HG03457 (cell line): ENCODE results near the gene ABCA4.
"Not testable (repeated sequence)": the region's sequence is repeated elsewhere in the genome, so short reads cannot be mapped to it uniquely, and the experiment has no call there.

ENCODE experiments used
- ATAC-seq: cut with Tn5 transposase; IDR thresholded peaks from one replicate; pipeline ENCODE4 v1.9.1; 2021; ENCODE audit warnings: moderate number of reproducible peaks; ENCODE audit not compliant: unreplicated experiment

The ABCA4 gene

GRCh38 chr1:94120991-94121390 is at the start of gene ABCA4:
Gene ABCA4, minus strand, starts transcription at chr1:94121148. Its CDS starts 103 bp downstream, at chr1:94121045.
- ATAC-seq, result no peak

GRCh38 chr1:94169126-94169525 is 48.2 kb upstream of the ABCA4 start:
- ATAC-seq, result no peak

- ATAC-seq, result no peak
Observed at GRCh38 chr1:94165843-94166242, 44.9 kb upstream of the ABCA4 start.

- ATAC-seq, result not testable (repeated sequence)
Observed at GRCh38 chr1:94164885-94165284, 43.9 kb upstream of the ABCA4 start.

- not testable (repeated sequence) for ATAC-seq
Observed at GRCh38 chr1:94164121-94164520, 43.2 kb upstream of the ABCA4 start.

- ATAC-seq, result not testable (repeated sequence)
Observed at GRCh38 chr1:94163249-94163648, 42.3 kb upstream of the ABCA4 start.

GRCh38 chr1:94160811-94161210 is 39.9 kb upstream of the ABCA4 start:
- ATAC-seq, result no peak

- ATAC-seq, result no peak
Observed at GRCh38 chr1:94156096-94156625, 35.2 kb upstream of the ABCA4 start.

- no peak for ATAC-seq
Observed at GRCh38 chr1:94154989-94155388, 34.0 kb upstream of the ABCA4 start.

GRCh38 chr1:94153133-94153532 is 32.2 kb upstream of the ABCA4 start:
- ATAC-seq, result no peak

- not testable (repeated sequence) for ATAC-seq
Observed at GRCh38 chr1:94149166-94149565, 28.2 kb upstream of the ABCA4 start.

- ATAC-seq, result no peak
Observed at GRCh38 chr1:94146273-94146672, 25.3 kb upstream of the ABCA4 start.

- ATAC-seq, result no peak
Observed at GRCh38 chr1:94144836-94145235, 23.9 kb upstream of the ABCA4 start.

- no peak for ATAC-seq
Observed at GRCh38 chr1:94143809-94144176, 22.8 kb upstream of the ABCA4 start.

GRCh38 chr1:94143173-94143808 is 22.3 kb upstream of the ABCA4 start:
- ATAC-seq, result no peak

- no peak for ATAC-seq
Observed at GRCh38 chr1:94142583-94142982, 21.6 kb upstream of the ABCA4 start.

- ATAC-seq, result no peak
Observed at GRCh38 chr1:94142022-94142421, 21.1 kb upstream of the ABCA4 start.

GRCh38 chr1:94132111-94132510 is 11.2 kb upstream of the ABCA4 start:
- no peak for ATAC-seq

- ATAC-seq, result no peak
Observed at GRCh38 chr1:94130851-94131595, 10.1 kb upstream of the ABCA4 start.

- no peak for ATAC-seq
Observed at GRCh38 chr1:94126651-94127050, 5.7 kb upstream of the ABCA4 start.

- ATAC-seq, result no peak
Observed at GRCh38 chr1:94125551-94126514, 4.9 kb upstream of the ABCA4 start.
